SK-MEL-5 (cell line): ENCODE data around the gene AMELX. TPM values are rescaled to one million over a fixed set of nuclear protein-coding genes. Genes with fewer than 3 reads are reported as not detected.

Experiments
- DNase-seq: peaks from one replicate; pipeline ENCODE4 v3.0.0-alpha.2; 2016; ENCODE audit warnings: low read depth, low spot score
- in situ Hi-C: cut with HindIII; loops from 2 replicates; pipeline ENCODE4 v1.10.0; 2016; ENCODE audit warnings: low sequenced_read_pairs, high pct_unique_total_duplicates, low pct_unique_long_range_greater_than_20kb
- polyA plus RNA-seq, 2 experiments: library from polyadenylated mRNA; depleted of rRNA; stranded (reverse); fragments of >200 nt; gene quantifications; 2 replicates each; pipeline ENCODE4 v1.2.3, GENCODE V29; 2015
- total RNA-seq: library from RNA; depleted of rRNA; stranded (reverse); fragments of >200 nt; shearing (Covaris generic); gene quantifications from 2 replicates; pipeline ENCODE4 v1.2.3, GENCODE V29; 2014; rRNA removed

The AMELX gene
- total RNA-seq, result not detected in 2 replicates
- polyA plus RNA-seq (2015; cell fraction: cytosol; rRNA removed), result not detected in 2 replicates
- polyA plus RNA-seq (2015; cell fraction: nucleus; rRNA removed), result not detected in 2 replicates

DNA sequence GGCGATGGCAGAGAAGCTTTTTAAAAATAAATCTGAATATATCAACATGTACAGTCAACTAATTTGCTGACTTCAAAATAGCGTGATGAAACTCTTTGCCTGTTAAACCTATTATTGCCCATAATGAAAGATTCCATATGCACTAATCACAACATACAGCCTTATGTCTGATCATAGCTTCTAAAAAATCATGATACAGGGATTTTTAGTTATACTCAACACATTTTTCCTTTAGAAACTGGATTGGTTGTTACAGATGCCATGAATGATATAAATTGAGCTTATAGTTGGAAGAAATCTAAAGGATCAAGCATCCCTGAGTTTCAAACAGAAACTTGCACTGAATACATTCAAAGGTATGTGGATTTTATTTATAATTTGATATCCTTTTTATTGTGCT lies at the start of gene AMELX:
Gene AMELX (plus strand): TSS at position 301 of the 400 bp plus-strand sequence. CDS start 1,376 bp downstream, outside the sequence.
- DNase-seq, result no peak
- in situ Hi-C loops, result no loop called here

DNA sequence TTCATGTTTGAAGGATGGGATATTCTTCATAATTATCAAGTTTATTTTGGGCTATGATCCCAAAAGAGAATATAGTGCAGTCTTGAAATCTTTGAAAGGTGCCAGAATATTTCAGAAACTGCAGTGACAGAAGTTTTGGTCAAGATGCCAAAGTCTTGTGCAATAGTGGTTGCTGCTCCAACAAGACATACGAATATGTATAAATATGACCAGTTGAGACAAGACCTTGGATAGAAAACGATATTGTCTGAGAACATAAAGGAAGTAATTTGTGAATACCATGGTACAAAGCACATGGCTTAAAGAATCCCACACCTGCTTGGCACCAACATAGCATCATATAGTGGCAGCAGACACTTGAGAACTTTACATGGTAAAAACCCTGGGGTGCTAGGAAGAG lies 48.6 kb upstream of the AMELX start:
- in situ Hi-C loops, result no loop called here
- no peak for DNase-seq

- in situ Hi-C loops, result no loop called here
- no peak for DNase-seq
Measured at GRCh38 chrX:11254417-11255109, 38.6 kb upstream of the AMELX start.

- no peak for DNase-seq
- in situ Hi-C loops, result no loop called here
Measured at GRCh38 chrX:11257290-11257689, 35.9 kb upstream of the AMELX start.

- in situ Hi-C loops, result no loop called here
- no peak for DNase-seq
Measured at GRCh38 chrX:11257711-11258110, 35.5 kb upstream of the AMELX start.

DNA sequence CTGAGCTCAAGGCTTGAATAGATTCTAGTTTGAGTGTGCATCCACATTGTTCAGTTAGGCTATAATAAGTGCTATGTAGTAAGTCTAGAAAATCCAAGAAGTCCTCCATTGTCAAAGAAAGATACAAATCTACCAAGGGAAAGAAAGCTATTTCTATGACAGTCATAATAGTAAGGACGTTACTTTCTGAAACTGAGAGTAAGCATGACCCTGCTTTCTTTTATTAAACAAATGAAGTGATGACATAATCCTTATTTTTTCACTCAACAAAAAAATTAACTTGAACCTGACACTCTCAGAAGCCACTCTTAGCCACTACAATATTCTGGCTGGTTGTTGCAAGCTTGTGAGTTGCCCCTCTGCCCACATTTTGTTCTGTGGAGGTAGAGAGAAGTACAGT lies 33.8 kb upstream of the AMELX start:
- in situ Hi-C loops, result no loop called here
- no peak for DNase-seq

GRCh38 chrX:11261260-11261659 lies 32.0 kb upstream of the AMELX start:
- no peak for DNase-seq
- in situ Hi-C loops, result no loop called here

DNA sequence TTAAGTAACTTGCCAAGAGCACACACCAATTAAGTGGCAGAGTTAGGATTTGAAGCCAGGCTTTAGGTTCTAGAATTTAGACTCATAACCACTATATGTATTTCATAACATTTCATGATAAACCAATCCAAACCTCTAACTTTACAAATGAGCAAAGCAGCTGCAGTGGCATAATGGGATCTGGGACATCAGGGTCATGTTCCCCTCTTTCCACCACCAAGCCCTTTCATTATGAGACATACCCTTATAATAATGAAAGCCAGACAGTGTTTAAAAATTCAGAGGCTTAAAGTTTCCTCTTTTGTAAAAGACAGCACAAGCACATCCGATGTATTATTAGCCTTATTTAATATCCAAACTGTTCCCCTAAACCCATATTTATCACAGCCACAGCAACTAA lies 28.3 kb upstream of the AMELX start:
- in situ Hi-C loops, result no loop called here
- DNase-seq, result no peak

DNA sequence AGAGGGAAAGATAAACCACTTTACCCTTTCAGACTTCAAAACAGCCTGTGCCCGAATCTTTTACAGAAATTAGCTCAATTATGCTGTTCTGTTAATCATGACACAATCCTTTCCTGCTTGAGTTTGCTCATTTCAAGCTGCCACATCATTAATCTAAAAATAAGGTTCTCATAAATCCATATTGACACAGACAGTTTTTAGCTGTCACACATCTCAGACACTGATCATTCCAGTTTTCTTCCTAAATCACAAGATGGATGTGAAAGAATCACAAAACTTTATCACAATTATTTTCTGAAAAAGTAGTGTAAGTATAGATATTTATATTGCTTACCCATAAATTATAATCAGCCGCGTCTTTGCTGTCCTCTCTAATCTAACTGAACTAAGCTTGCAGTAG lies 27.9 kb upstream of the AMELX start:
- in situ Hi-C loops, result no loop called here
- no peak for DNase-seq

GRCh38 chrX:11266573-11267003 lies 26.6 kb upstream of the AMELX start:
- in situ Hi-C loops, result no loop called here
- peak; percentile 46 for DNase-seq

GRCh38 chrX:11267425-11267824 lies 25.8 kb upstream of the AMELX start:
- DNase-seq, result no peak

DNA sequence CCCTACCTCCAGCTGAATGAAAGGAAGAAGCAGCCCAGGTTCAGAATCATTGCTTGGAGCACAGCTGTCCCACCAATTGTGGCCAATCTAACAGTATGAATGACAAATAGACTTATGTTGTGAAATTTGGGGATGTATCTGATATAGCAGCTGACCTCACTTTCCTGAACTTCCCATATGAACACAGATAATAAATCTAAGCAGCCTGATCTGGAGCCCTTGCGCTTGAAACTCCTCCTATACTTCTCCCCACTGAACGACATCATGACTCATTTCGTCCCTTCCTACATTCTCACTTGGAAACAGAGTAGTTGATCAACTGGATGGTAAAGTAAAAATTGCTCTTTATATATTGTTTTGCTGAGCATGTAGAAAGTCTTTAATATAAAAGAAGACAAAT lies 24.2 kb upstream of the AMELX start:
- no peak for DNase-seq
- in situ Hi-C loops, result no loop called here

More at GRCh38 chrX:11267425-11267824, 25.8 kb upstream of the AMELX start:
- in situ Hi-C loops, result no loop called here

- no peak for DNase-seq
- in situ Hi-C loops, result no loop called here
Measured at GRCh38 chrX:11269996-11270395, 23.2 kb upstream of the AMELX start.

DNA sequence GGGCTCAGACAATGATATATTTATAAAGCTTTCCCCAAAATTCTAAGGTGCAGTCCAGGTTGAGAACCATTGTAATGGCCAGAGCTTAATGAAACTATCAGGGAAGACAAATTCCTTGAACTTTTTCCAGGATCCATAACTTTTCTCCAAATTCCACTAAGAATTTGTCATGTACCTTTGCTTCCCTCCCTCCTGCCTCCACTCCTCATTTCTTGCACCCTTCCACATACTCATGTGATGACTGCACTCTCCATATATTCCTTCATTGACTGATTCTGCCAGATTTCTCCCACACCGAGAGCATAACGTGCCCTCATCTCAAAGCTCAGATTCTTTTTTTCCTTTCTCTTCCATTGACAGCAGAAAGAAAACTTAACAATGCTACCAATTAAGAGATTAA lies 20.9 kb upstream of the AMELX start:
- no peak for DNase-seq
- in situ Hi-C loops, result no loop called here

DNA sequence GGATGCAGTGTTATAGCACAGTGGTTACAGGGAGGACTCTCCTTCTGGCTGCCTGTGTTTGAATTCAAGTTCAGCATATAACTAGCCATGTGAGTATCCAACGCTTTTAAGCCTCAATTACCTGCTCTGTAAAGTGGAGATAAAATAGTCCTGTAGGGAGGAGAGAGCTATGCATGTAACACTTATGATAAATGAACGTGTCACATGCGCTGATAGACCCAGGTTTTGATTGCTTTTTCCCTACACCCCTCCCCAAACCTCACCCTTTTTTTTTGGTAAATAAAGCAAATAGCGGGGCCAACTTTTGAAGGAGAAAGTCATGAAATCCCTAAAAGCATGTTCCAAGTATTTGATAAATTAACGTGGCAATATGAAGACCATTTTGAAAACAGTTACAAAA lies 20.4 kb upstream of the AMELX start:
- in situ Hi-C loops, result no loop called here

GRCh38 chrX:11273544-11273943 lies 19.7 kb upstream of the AMELX start:
- no peak for DNase-seq
- in situ Hi-C loops, result no loop called here

More for the DNA sequence above, 20.4 kb upstream of the AMELX start:
- DNase-seq, result no peak

DNA sequence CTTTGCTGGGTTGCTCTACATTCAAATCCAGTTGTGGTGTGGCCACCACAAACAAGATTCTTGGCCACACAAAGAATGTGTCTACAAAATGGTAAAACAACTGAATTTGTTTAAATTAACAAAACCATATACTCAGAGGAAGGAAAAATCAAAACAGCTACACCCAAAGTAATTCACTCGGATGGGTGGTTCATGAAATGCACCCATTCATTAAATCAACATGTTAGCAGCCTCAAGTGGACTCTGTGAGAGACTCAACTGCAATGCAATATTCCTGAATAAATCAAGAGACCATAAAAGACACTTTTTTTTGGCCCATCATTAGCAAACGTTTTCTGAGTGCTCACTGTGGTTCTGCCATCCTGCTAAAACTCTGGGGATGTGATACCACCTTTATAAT lies 11.2 kb upstream of the AMELX start:
- no peak for DNase-seq
- in situ Hi-C loops, result no loop called here

DNA sequence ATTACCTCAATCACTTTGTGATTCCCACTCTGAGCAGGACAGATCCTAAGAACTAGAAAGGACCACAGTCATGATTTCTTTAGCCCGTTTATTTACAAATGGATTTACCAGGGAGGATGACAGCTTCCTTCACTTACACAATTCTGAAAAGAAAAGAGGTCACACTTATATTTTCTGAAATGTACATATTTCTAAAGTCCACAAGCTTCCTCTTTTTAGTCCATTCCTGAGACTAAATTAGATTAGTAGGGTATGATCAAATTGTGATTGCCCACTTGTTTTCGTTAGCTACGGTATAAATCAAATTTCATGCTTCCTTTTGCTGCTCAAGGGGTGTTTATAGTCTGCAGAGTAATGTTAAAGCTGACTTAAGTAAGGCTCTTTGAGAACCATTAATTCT lies 7.6 kb upstream of the AMELX start:
- in situ Hi-C loops, result no loop called here
- DNase-seq, result no peak

DNA sequence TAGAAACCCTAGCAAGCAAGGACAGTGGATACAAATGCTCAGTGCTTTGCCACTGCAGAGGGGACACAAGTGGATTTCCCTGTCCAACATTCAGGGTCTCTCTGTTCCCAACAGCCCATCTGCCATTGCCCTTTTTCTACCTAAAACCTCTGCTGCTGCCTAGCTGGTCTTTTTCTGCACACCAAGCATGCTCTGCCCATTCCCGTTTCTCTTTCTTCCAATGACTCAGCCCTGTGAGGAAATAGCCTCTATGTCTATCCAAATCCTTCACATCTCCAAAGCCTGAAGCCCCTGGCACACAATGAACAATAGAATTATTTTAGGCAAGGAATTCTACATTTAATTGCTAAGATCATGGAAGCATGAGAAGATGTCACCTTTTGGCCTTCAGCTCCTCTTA lies 5.7 kb upstream of the AMELX start:
- in situ Hi-C loops, result no loop called here
- DNase-seq, result peak; percentile 53
